DND-41 (cell line): ENCODE data around the gene CFAP65.

ENCODE experiments used
- ATAC-seq: fragments of 200-7000 bp; cut with Tn5 transposase; 3 replicates; pipeline ENCODE4 v1.9.1; 2021; ENCODE audit warnings: low read depth; ENCODE audit not compliant: insufficient read depth
- DNase-seq: peaks from one replicate; pipeline ENCODE4 v3.0.0-alpha.2; 2020
- H2AFZ ChIP-seq: 2 replicates; pipeline ENCODE4 v1.6.0; 2012; ENCODE audit warnings: low read depth, low read length
- H3K27ac ChIP-seq: 2 replicates; pipeline ENCODE4 v1.5.1; 2012; ENCODE audit warnings: low read length, inconsistent platforms
- H3K27me3 ChIP-seq: fragments of 200-600 bp; sonication (generic); 2 replicates; pipeline ENCODE4 v1.6.0; 2012; ENCODE audit warnings: low read length, mild to moderate bottlenecking, inconsistent platforms; ENCODE audit not compliant: insufficient read depth, poor library complexity
- H3K36me3 ChIP-seq: 2 replicates; pipeline ENCODE4 v1.5.1; 2012; ENCODE audit warnings: low read length, inconsistent platforms; ENCODE audit not compliant: insufficient read depth
- H3K4me1 ChIP-seq: 2 replicates; pipeline ENCODE4 v1.5.1; 2012; ENCODE audit warnings: mild to moderate bottlenecking, low read length; ENCODE audit not compliant: insufficient read depth
- H3K4me2 ChIP-seq: 2 replicates; pipeline ENCODE4 v1.6.0; 2012; ENCODE audit warnings: mild to moderate bottlenecking, moderate library complexity, low read length, inconsistent platforms; ENCODE audit not compliant: insufficient read depth
- H3K4me3 ChIP-seq, 2 experiments: fragments of 200-600 bp in 1 of 2; shearing (Covaris generic) in 1 of 2; 2 replicates each; pipeline ENCODE4 v1.5.1; 2012 to 2016; ENCODE audit warnings: inconsistent platforms in 2 of 2, low read length in 2 of 2, mild to moderate bottlenecking in 2 of 2, low read depth in 1 of 2, moderate library complexity in 1 of 2
- H3K79me2 ChIP-seq: 2 replicates; pipeline ENCODE4 v1.6.0; 2012; ENCODE audit warnings: low read length, inconsistent platforms; ENCODE audit not compliant: insufficient read depth
- H3K9ac ChIP-seq: 2 replicates; pipeline ENCODE4 v1.6.0; 2012; ENCODE audit warnings: low read depth, mild to moderate bottlenecking, inconsistent platforms, low read length, moderate library complexity
- H3K9me3 ChIP-seq: 2 replicates; pipeline ENCODE4 v1.5.1; 2012; ENCODE audit warnings: low read length, moderate library complexity, mild to moderate bottlenecking, inconsistent platforms; ENCODE audit not compliant: insufficient read depth, severe bottlenecking
- H4K20me1 ChIP-seq: 2 replicates; pipeline ENCODE4 v1.6.0; 2012; ENCODE audit warnings: low read length; ENCODE audit not compliant: insufficient read depth
- EZH2 ChIP-seq: IDR thresholded peaks from 3 replicates; pipeline ENCODE4 v1.6.1; 2012; ENCODE audit warnings: borderline replicate concordance, low read depth, mild to moderate bottlenecking, moderate library complexity, low read length, inconsistent platforms; ENCODE audit not compliant: severe bottlenecking
- TF ChIP-seq, protein P1 (sequence below): IDR thresholded peaks from 2 replicates; pipeline ENCODE4 v1.5.1; 2012; ENCODE audit warnings: borderline replicate concordance, low read length, moderate library complexity, mild to moderate bottlenecking; ENCODE audit not compliant: poor library complexity, severe bottlenecking; ENCODE audit errors: extremely low read depth

The CFAP65 gene

GRCh38 chr2:219000569-219000960 lies 40.8 kb downstream of the CFAP65 start:
- Histone ChIP-seq H4K20me1 (peaks cover 9% of the 10 kb centered on the region), H3K27ac (no peak overlapping the region), H3K36me3 (no peaks in the 10 kb centered on the region), H3K79me2 (no peaks in the 10 kb centered on the region), H3K9ac (no peak overlapping the region), H3K27me3 (peaks cover 11% of the 10 kb centered on the region), H3K4me3 (no peak overlapping the region), H3K4me1 (peaks cover 4% of the 10 kb centered on the region; the same call in 1 of the 2 replicates), H3K9me3 (no peaks in the 10 kb centered on the region), H2AFZ (no peak overlapping the region), H3K4me2 (no peak overlapping the region)
- TF ChIP-seq, protein P1, sequence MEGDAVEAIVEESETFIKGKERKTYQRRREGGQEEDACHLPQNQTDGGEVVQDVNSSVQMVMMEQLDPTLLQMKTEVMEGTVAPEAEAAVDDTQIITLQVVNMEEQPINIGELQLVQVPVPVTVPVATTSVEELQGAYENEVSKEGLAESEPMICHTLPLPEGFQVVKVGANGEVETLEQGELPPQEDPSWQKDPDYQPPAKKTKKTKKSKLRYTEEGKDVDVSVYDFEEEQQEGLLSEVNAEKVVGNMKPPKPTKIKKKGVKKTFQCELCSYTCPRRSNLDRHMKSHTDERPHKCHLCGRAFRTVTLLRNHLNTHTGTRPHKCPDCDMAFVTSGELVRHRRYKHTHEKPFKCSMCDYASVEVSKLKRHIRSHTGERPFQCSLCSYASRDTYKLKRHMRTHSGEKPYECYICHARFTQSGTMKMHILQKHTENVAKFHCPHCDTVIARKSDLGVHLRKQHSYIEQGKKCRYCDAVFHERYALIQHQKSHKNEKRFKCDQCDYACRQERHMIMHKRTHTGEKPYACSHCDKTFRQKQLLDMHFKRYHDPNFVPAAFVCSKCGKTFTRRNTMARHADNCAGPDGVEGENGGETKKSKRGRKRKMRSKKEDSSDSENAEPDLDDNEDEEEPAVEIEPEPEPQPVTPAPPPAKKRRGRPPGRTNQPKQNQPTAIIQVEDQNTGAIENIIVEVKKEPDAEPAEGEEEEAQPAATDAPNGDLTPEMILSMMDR: no peak
- no peak for TF ChIP-seq EZH2
- ATAC-seq (no peak), DNase-seq (no peak)

DNA sequence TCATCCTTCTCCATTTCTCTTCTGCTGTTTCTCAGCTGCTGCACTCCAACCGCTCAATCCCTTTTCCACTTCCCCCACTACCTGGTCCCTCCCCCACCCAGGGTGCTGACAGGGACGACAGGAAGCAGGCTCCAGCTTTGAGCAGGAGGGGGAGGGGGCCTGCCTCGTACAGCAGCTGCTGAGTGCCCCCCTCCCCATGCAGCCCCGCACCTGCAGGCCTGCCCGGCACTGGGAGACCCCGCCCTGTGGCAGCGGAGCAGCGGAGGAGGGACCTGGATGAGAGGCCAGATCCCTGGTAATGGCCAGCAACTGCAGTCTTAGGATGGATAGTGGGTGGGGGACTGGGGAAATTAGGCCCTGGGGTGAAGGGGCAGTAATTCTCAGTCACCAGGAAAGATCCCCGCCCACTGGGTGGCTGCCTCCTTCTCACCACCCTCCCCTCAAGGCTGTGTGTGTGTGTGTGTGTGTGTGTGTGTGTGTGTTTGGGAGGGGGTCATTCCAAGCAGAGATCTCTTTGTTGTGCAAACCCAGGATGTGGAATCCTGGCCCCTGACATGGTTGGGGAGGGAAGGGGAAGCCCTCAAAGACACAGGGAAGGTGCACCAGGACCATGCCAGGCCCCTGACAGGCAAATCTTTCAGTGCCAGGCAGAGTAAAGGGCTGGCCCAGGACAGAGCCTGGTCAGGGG lies 41.3 kb downstream of the CFAP65 start:
- H3K4me1 ChIP-seq: peaks cover 4% of the 10 kb centered on the region; the same call in 1 of the 2 replicates
- ATAC-seq: peak; percentile 40; the same call in 1 of the 3 replicates
- H3K27me3 ChIP-seq: peaks cover 13% of the 10 kb centered on the region
- H3K79me2 ChIP-seq: no peaks in the 10 kb centered on the region
- H2AFZ ChIP-seq: no peak overlapping the region
- H4K20me1 ChIP-seq: peaks cover 9% of the 10 kb centered on the region
- no peaks in the 10 kb centered on the region for H3K9me3 ChIP-seq
- peak; percentile 44 for DNase-seq
- no peak overlapping the region for H3K9ac ChIP-seq
- TF ChIP-seq, protein P1: no peak
- TF ChIP-seq EZH2: no peak
- H3K4me2 ChIP-seq: no peak overlapping the region
- H3K4me3 ChIP-seq: no peak overlapping the region
- H3K27ac ChIP-seq: no peak overlapping the region
- H3K36me3 ChIP-seq: no peaks in the 10 kb centered on the region

DNA sequence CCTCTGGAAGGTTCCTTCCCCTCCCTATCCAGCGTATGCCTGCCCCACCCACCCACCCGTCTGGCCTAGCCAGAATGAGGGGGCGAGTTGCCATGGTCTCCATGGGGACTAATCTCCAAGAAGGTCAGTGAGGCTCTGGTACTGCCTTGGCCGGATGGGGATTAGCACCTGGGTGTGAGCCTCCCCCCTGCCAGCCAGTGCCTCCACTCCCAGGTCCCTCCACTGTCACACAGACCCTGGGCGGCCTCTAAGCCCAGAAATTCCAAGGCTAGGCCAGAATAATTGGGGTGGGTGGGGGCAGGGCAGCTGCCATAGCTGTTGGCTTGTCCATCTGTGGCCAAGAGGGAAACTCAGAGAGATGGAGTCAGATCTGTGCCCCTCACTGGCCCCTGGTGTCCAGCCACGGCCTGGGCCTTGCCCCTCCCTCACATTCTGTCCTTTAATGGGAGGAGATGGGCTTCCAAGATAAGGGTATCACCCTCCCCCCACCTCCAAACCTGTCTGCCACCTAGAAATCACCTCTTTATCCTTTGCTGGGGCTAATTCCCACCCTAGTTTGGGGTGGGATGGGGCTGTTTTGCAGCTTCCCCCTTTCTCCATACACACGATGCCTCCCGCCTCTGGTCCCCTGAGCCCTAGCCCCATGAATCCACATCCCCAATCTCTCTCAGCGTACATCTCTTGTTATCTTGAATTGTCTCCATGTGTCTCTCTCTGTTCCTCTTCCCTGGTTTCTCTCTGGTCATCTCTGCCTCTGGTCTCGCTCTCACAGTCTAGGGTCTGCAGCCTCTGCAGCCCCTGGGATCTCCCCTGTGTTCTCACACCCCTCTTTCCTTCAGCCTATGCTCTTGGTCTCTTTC lies 42.1 kb downstream of the CFAP65 start:
- Histone ChIP-seq H3K4me3 (no peak overlapping the region), H3K9me3 (no peaks in the 10 kb centered on the region), H3K4me2 (no peak overlapping the region), H3K9ac (no peak overlapping the region), H3K27ac (no peak overlapping the region), H3K79me2 (no peaks in the 10 kb centered on the region), H2AFZ (no peak overlapping the region), H3K36me3 (no peaks in the 10 kb centered on the region), H3K27me3 (peaks cover 13% of the 10 kb centered on the region), H4K20me1 (peaks cover 9% of the 10 kb centered on the region), H3K4me1 (peaks cover 4% of the 10 kb centered on the region; the same call in 1 of the 2 replicates)
- DNase-seq (no peak), ATAC-seq (no peak)
- TF ChIP-seq EZH2: no peak
- TF ChIP-seq, protein P1: no peak
